ENCODE measurements around the gene BSDC1.

The BSDC1 gene

DNA sequence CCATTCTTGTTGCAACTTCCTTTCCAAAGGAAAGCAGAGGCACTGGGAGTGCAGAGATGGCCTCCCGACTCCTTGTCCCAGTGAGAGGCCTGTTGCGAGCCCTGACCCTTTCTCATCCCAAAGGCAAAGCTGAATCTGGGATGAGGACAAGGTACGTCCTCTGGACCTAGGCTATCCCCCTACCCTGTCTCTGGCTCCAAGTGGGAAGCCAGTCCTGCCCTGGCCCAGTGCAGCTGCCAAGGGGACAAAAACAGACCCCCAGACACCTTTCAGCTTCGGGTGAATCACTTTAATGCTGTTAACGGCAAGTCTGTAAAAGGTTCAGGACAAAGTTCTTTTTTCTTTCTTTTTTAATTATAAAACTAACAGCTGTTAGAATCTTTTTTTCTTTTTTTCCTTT lies 29.4 kb downstream of the BSDC1 start:
- DNase-seq (ENCODE audit: low read depth): no peak
- no peak overlapping the region for H3K4me3 ChIP-seq (ENCODE audit: control insufficient read depth, low read depth, low read length)
- TF ChIP-seq, protein P1, sequence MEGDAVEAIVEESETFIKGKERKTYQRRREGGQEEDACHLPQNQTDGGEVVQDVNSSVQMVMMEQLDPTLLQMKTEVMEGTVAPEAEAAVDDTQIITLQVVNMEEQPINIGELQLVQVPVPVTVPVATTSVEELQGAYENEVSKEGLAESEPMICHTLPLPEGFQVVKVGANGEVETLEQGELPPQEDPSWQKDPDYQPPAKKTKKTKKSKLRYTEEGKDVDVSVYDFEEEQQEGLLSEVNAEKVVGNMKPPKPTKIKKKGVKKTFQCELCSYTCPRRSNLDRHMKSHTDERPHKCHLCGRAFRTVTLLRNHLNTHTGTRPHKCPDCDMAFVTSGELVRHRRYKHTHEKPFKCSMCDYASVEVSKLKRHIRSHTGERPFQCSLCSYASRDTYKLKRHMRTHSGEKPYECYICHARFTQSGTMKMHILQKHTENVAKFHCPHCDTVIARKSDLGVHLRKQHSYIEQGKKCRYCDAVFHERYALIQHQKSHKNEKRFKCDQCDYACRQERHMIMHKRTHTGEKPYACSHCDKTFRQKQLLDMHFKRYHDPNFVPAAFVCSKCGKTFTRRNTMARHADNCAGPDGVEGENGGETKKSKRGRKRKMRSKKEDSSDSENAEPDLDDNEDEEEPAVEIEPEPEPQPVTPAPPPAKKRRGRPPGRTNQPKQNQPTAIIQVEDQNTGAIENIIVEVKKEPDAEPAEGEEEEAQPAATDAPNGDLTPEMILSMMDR (IDR thresholded peaks at IDR 0.05; ENCODE audit: control insufficient read depth, insufficient read depth, low read depth, low read length, missing control alignments): no peak

DNA sequence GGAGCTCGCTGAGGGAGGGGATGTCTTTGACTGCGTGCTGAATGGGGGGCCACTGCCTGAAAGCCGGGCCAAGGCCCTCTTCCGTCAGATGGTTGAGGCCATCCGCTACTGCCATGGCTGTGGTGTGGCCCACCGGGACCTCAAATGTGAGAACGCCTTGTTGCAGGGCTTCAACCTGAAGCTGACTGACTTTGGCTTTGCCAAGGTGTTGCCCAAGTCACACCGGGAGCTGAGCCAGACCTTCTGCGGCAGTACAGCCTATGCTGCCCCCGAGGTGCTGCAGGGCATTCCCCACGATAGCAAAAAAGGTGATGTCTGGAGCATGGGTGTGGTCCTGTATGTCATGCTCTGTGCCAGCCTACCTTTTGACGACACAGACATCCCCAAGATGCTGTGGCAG lies 30.5 kb downstream of the BSDC1 start:
- TF ChIP-seq, protein P1 (IDR thresholded peaks at IDR 0.05; ENCODE audit: control insufficient read depth, insufficient read depth, low read depth, low read length, missing control alignments): no peak
- no peak for DNase-seq (ENCODE audit: low read depth)
- no peak overlapping the region for H3K4me3 ChIP-seq (ENCODE audit: control insufficient read depth, low read depth, low read length)

GRCh38 chr1:32362474-32363313 lies 31.5 kb downstream of the BSDC1 start, which contains the start of the genes FAM229A and TSSK3:
Gene FAM229A, minus strand, starts transcription at chr1:32362485. Its CDS starts 394 bp downstream, at chr1:32362091.
Gene TSSK3, plus strand, starts transcription at chr1:32362539. Its CDS starts 163 bp downstream, at chr1:32362702.
- peak within 1 kb of the TSS; percentile 33 for H3K4me3 ChIP-seq (ENCODE audit: control insufficient read depth, low read depth, low read length)
- no peak for DNase-seq (ENCODE audit: low read depth)
- TF ChIP-seq, protein P1 (IDR thresholded peaks at IDR 0.05; ENCODE audit: control insufficient read depth, insufficient read depth, low read depth, low read length, missing control alignments): no peak

DNA sequence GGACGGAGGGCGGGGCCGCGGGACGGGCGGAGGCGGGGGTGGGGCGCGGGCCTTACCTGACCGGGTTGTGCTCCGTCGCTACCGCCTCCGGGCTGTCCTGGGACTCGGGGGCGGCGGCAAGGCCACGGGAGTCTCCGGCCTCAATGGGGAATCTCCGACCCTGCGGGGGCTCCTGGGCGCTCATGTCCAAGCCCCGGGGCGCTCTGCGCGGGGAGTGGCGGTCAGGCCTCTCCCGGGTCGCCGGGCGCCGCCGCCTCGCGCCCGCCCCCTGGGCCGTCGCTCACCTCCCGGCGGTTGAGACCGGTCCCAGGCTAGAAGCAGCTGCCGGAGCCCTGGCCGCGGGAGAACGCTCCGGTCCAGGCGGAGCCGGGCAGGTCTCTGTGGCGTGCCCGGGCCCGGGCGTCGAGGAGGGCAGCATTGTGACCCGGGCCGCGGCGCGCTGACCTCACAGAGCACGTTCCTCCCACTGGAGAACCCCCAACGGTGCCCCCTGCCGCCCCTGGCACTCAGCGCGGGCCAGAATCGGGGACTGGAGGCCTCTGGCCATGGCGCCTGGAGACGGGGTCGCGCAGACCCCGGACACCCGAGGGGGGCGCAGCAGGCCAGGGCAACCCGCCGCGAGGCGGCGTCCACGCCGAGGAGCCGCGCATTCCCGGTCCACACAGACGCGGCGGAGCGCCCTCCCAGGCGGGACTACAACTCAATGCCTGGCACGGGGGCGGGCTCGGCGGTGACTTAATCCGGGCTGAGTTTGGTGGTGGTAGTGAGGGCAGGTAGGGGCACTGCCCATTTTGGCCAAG lies 32.4 kb downstream of the BSDC1 start:
- H3K4me3 ChIP-seq (ENCODE audit: control insufficient read depth, low read depth, low read length): peak overlapping the region; percentile 33
- DNase-seq (ENCODE audit: low read depth): no peak
- TF ChIP-seq, protein P1 (IDR thresholded peaks at IDR 0.05; ENCODE audit: control insufficient read depth, insufficient read depth, low read depth, low read length, missing control alignments): peak; percentile 32

DNA sequence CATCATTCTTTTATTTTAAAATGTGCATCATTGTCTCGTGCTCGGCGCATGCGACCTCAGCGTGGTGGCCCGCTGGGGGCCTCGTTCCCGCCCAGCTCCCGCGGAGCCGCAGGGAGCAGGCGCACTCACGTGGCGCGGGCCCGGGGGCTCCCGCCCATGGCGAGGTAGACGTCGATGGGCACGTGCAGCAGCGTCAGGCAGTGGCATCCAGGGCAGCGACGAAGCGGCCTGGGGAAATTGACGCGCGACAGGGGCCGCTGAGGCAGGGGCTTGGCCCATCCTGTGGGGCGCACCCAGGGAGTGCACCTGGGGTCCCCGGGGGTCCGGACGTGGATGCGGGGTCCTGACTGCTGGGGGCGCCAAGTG lies 33.0 kb downstream of the BSDC1 start:
- no peak overlapping the region for H3K4me3 ChIP-seq (ENCODE audit: control insufficient read depth, low read depth, low read length)
- no peak for DNase-seq (ENCODE audit: low read depth)
- TF ChIP-seq, protein P1 (IDR thresholded peaks at IDR 0.05; ENCODE audit: control insufficient read depth, insufficient read depth, low read depth, low read length, missing control alignments): no peak

GRCh38 chr1:32358435-32358834 lies 35.8 kb downstream of the BSDC1 start:
- no peak for DNase-seq (ENCODE audit: low read depth)

More at GRCh38 chr1:32358435-32358834, 35.8 kb downstream of the BSDC1 start:
- no peak overlapping the region for H3K4me3 ChIP-seq (ENCODE audit: control insufficient read depth, low read depth, low read length)
- TF ChIP-seq, protein P1 (IDR thresholded peaks at IDR 0.05; ENCODE audit: control insufficient read depth, insufficient read depth, low read depth, low read length, missing control alignments): no peak

Data from AG09309 (cell line).